HFF-Myc (cell line): ENCODE results near the gene EXD3.

ENCODE experiments used
- DNase-seq: peaks from one replicate; pipeline ENCODE4 v3.0.0-alpha.2; 2011; ENCODE audit warnings: low read depth; ENCODE audit errors: extremely low read depth
- H3K4me3 ChIP-seq: replicated peaks from 2 replicates; pipeline ENCODE4 v1.5.1; 2011; ENCODE audit warnings: low read depth, mild to moderate bottlenecking, control low read depth, low read length
- CTCF ChIP-seq: IDR thresholded peaks from 2 replicates; pipeline ENCODE4 v1.5.1; 2012; ENCODE audit warnings: mild to moderate bottlenecking, low read depth, low read length, control low read depth; ENCODE audit errors: missing control alignments

Gene EXD3

DNA sequence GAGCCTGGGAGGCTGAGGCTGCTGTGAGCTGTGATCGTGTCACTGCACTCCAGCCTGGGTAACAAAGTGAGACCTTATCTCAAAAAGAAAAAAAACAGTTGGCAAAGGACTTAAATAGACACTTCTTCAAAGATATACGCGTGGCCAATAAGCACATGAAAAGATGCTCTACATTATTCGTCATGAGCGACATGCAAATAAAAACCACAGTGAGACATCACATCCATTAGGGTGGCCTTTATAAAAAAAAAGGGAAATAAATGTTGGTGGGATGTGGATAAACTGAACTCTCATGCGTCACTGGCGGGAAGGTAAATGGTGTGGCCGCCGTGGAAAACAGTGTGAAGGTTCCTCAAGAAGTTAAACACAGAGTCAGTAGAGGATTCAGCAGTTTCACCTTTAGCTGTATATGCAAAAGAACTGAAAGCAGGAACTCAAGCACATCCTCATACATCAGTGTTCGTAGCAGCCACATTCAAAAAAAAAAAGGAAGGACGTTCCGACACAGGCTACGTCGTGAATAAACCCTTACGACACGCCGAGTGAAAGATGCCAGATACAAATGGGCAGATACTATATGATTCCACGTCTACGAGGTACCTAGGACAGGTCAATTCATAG lies 96.4 kb downstream of the EXD3 start:
- TF ChIP-seq CTCF = no peak
- DNase-seq = no peak
- H3K4me3 ChIP-seq = no peak overlapping the region

DNA sequence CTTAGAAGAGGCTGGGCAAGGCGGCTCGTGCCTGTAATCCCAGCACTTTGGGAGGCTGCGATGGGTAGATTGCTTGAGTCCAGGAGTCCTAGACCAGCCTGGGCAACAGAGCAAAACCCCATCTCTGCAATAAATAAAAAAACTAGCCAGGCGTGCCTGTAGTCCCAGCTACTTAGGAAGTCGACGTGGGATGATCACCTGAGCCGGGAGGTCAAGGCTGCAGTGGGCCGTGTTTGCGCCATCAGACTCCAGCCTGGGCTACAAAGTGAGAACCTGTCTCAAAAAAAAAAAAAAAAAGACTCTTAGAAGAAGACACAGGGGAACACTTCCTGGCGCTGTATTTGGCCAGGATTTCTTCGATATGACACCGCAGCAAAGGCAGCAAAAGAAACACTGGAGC lies 97.2 kb downstream of the EXD3 start:
- no peak for TF ChIP-seq CTCF
- H3K4me3 ChIP-seq = no peak overlapping the region
- DNase-seq = no peak

DNA sequence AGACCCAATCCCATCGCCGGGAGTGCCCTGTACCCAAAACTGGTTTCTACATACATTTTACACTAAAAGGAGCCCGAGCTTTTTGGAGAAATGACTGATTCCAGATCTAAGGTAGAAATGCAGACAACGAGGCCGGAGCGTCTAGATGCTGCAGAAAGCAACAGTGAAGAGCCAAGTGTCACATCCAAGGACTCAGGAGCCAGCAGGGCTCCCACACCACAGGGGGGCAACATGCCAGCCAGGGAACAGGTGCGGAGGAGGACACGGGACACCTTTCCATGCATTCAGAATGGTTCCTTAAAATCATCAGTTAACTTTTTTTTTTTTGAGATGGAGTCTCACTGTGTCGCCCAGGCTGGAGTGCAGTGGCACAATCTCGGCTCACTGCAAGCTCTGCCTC lies 97.8 kb downstream of the EXD3 start:
- no peak for TF ChIP-seq CTCF
- DNase-seq = no peak
- H3K4me3 ChIP-seq = no peak overlapping the region

- no peak overlapping the region for H3K4me3 ChIP-seq
- TF ChIP-seq CTCF = no peak
- DNase-seq = no peak
These were observed 99.2 kb downstream of the EXD3 start for GRCh38 chr9:137323531-137324331.

GRCh38 chr9:137321726-137322361 lies 101.1 kb downstream of the EXD3 start:
- no peak for DNase-seq
- no peak for TF ChIP-seq CTCF
- H3K4me3 ChIP-seq = no peak overlapping the region

- no peak for TF ChIP-seq CTCF
- H3K4me3 ChIP-seq = no peak overlapping the region
- DNase-seq = no peak
These were observed 102.2 kb downstream of the EXD3 start for GRCh38 chr9:137320555-137321384.
